Muscle of arm (tissue), 12 donors: ENCODE results near the gene SESN3. TPM values are rescaled to one million over a fixed set of nuclear protein-coding genes. Genes with fewer than 3 reads are reported as not detected.

Experiments
- DNase-seq: peaks from one replicate; pipeline ENCODE4 v3.0.0-alpha.2; 2013
- polyA plus RNA-seq, 12 donors: library from polyadenylated mRNA; unstranded; fragments of 120-200 nt; gene quantifications; one replicate each; pipeline ENCODE4 v1.2.1, GENCODE V29; 2013; ENCODE audit not compliant: insufficient read length in 12 of 12

Gene SESN3
- polyA plus RNA-seq, 12 donors, result 62.8 to 184 (median 115) TPM

- no peak for DNase-seq
These were observed 102.4 kb downstream of the SESN3 start for GRCh38 chr11:95128602-95129001.

- DNase-seq, result peak; percentile 66
These were observed 107.4 kb downstream of the SESN3 start for GRCh38 chr11:95123556-95123955.

- DNase-seq, result no peak
These were observed 109.3 kb downstream of the SESN3 start for GRCh38 chr11:95121698-95122097.

- DNase-seq, result no peak
These were observed 111.5 kb downstream of the SESN3 start for GRCh38 chr11:95119361-95120060.

GRCh38 chr11:95115597-95115996 is 115.4 kb downstream of the SESN3 start:
- DNase-seq, result no peak

Other genes with a start within 250 kb of the SESN3 start
- under 1 TPM in 10 of 12 donors, not detected in 2; 0.08 to 0.52 (median 0.16) TPM for gene KDM4E, start 205.9 kb downstream of the SESN3 start, polyA plus RNA-seq
- gene KDM4F, start 181.8 kb downstream of the SESN3 start, polyA plus RNA-seq, result not detected
- gene SRSF8, start 164.3 kb downstream of the SESN3 start, polyA plus RNA-seq, result 100 to 1,000 TPM in 1 of 12 donors, 10 to 100 TPM in 11; 32.3 to 105 (median 50.9) TPM
- 10 to 100 TPM in 11 of 12 donors, not detected in 1; 38.5 to 96.2 (median 68.8) TPM for gene ENDOD1, start 141.4 kb downstream of the SESN3 start, polyA plus RNA-seq